Measurements from ENCODE around the gene PRKAG2. TPM values are rescaled to one million over a fixed set of nuclear protein-coding genes. Genes with fewer than 3 reads are reported as not detected.
A peak's percentile ranks its signal among the peaks of the same experiment; 100 is the strongest.
"Not testable (repeated sequence)": the region's sequence is repeated elsewhere in the genome, so short reads cannot be mapped to it uniquely, and the experiment has no call there.

The PRKAG2 gene
- total RNA-seq, 3 donors from 2014 or later: 42.4 to 48.5 (median 46.6) TPM

- Histone ChIP-seq H3K36me3 (ENCODE audit: low read depth) (no peaks in the 10 kb centered on the region), H3K9me3 (no peaks in the 10 kb centered on the region), H3K4me3 (peak overlapping the region; percentile 11), H3K4me1 (ENCODE audit: low read depth) (peaks cover 17% of the 10 kb centered on the region)
- peak; percentile 43 to 64 (median 53) for DNase-seq
- intact Hi-C loops (cut with DNase I, micrococcal nuclease): no loop called here
- no peak for ATAC-seq
- TF ChIP-seq CTCF (IDR thresholded peaks at IDR 0.05): no peak
Measured at GRCh38 chr7:151877911-151878835, 1.3 kb upstream of the PRKAG2 start.

GRCh38 chr7:151875942-151876898, 695 bp downstream of the PRKAG2 start:
- peaks cover 18% of the 10 kb centered on the region for H3K4me1 ChIP-seq (ENCODE audit: low read depth)
- intact Hi-C loops (cut with DNase I, micrococcal nuclease): no loop called here
- peak overlapping the region; percentile 85 for H3K4me3 ChIP-seq
- DNase-seq (peak; percentile 88 to 91 (median 89)), ATAC-seq (peak; percentile 80)
- no peaks in the 10 kb centered on the region for H3K36me3 ChIP-seq (ENCODE audit: low read depth)
- TF ChIP-seq CTCF (IDR thresholded peaks at IDR 0.05): no peak
- no peaks in the 10 kb centered on the region for H3K9me3 ChIP-seq

GRCh38 chr7:151874479-151874878, 2.4 kb downstream of the PRKAG2 start:
- H3K36me3 ChIP-seq (ENCODE audit: low read depth); H3K4me3 ChIP-seq; ATAC-seq; H3K9me3 ChIP-seq; intact Hi-C loops (cut with DNase I, micrococcal nuclease): not testable (repeated sequence)
- DNase-seq: peak in 1 of 3 donors; percentile 51
- H3K4me1 ChIP-seq (ENCODE audit: low read depth): peaks cover 21% of the 10 kb centered on the region

- no peak for TF ChIP-seq CTCF (IDR thresholded peaks at IDR 0.05)
Measured at GRCh38 chr7:151873402-151873965, 3.4 kb downstream of the PRKAG2 start.

GRCh38 chr7:151872531-151873401, 4.1 kb downstream of the PRKAG2 start:
- TF ChIP-seq CTCF (IDR thresholded peaks at IDR 0.05): no peak
- no peak overlapping the region for H3K4me3 ChIP-seq
- peak in 1 of 3 donors; percentile 45 for DNase-seq
- H3K4me1 ChIP-seq (ENCODE audit: low read depth): peaks cover 21% of the 10 kb centered on the region
- ATAC-seq: no peak
- intact Hi-C loops (cut with DNase I, micrococcal nuclease): no loop called here
- no peaks in the 10 kb centered on the region for H3K36me3 ChIP-seq (ENCODE audit: low read depth)
- no peaks in the 10 kb centered on the region for H3K9me3 ChIP-seq

More at GRCh38 chr7:151873402-151873965, 3.4 kb downstream of the PRKAG2 start:
- DNase-seq (peak in 1 of 3 donors; percentile 37), ATAC-seq (no peak)
- Histone ChIP-seq H3K4me3 (no peak overlapping the region), H3K36me3 (ENCODE audit: low read depth) (no peaks in the 10 kb centered on the region), H3K4me1 (ENCODE audit: low read depth) (peaks cover 26% of the 10 kb centered on the region), H3K9me3 (no peaks in the 10 kb centered on the region)
- intact Hi-C loops (cut with DNase I, micrococcal nuclease): no loop called here

Measured in mucosa of descending colon (tissue), 3 donors.